Fibroblast of skin of right quadriceps (primary cell): ENCODE data around the gene FARP1.

ENCODE experiments used
- DNase-seq: peaks from one replicate; pipeline ENCODE4 v3.0.0-alpha.2; 2013

FARP1 gene

GRCh38 chr13:98293103-98293502 lies 150.2 kb downstream of the FARP1 start:
- no peak for DNase-seq

- peak; percentile 48 for DNase-seq
Observed at GRCh38 chr13:98293570-98294142, 150.8 kb downstream of the FARP1 start.

- peak; percentile 65 for DNase-seq
Observed at GRCh38 chr13:98295371-98295770, 152.5 kb downstream of the FARP1 start.

- no peak for DNase-seq
Observed at GRCh38 chr13:98297051-98297450, 154.2 kb downstream of the FARP1 start.

- no peak for DNase-seq
Observed at GRCh38 chr13:98297745-98298144, 154.9 kb downstream of the FARP1 start.

GRCh38 chr13:98298599-98298998 lies 155.7 kb downstream of the FARP1 start:
- DNase-seq: no peak

GRCh38 chr13:98299235-98299965 lies 156.5 kb downstream of the FARP1 start:
- DNase-seq: no peak

- DNase-seq: no peak
Observed at GRCh38 chr13:98299966-98300350, 157.1 kb downstream of the FARP1 start.

- DNase-seq: peak; percentile 63
Observed at GRCh38 chr13:98300956-98301641, 158.2 kb downstream of the FARP1 start.

GRCh38 chr13:98301721-98302120 lies 158.8 kb downstream of the FARP1 start:
- no peak for DNase-seq

GRCh38 chr13:98303858-98304257 lies 161.0 kb downstream of the FARP1 start:
- DNase-seq: no peak

GRCh38 chr13:98305670-98306069 lies 162.8 kb downstream of the FARP1 start:
- DNase-seq: no peak

- DNase-seq: no peak
Observed at GRCh38 chr13:98307463-98308085, 164.7 kb downstream of the FARP1 start.

- DNase-seq: peak; percentile 34
Observed at GRCh38 chr13:98308086-98308911, 165.4 kb downstream of the FARP1 start.

GRCh38 chr13:98309569-98310335 lies 166.9 kb downstream of the FARP1 start:
- no peak for DNase-seq

GRCh38 chr13:98310485-98311199 lies 167.7 kb downstream of the FARP1 start:
- DNase-seq: no peak

- DNase-seq: no peak
Observed at GRCh38 chr13:98311200-98311548, 168.3 kb downstream of the FARP1 start.

- no peak for DNase-seq
Observed at GRCh38 chr13:98312606-98313005, 169.7 kb downstream of the FARP1 start.

- DNase-seq: no peak
Observed at GRCh38 chr13:98313023-98313921, 170.4 kb downstream of the FARP1 start.

- DNase-seq: no peak
Observed at GRCh38 chr13:98313922-98314292, 171.0 kb downstream of the FARP1 start.
